Thyroid gland (tissue), 4 donors: Measurements from ENCODE around the gene TLR9. TPM values are rescaled to one million over a fixed set of nuclear protein-coding genes. Genes with fewer than 3 reads are reported as not detected.
"Not testable (repeated sequence)": the region's sequence is repeated elsewhere in the genome, so short reads cannot be mapped to it uniquely, and the experiment has no call there.

ENCODE experiments used
- DNase-seq, 2 donors: peaks; one replicate each; pipeline ENCODE4 v3.0.0-alpha.2; 2019
- H3K27ac ChIP-seq, 3 donors: fragments of 200-600 bp; sonication (generic); 1 replicate in 2 of 3; 2 replicates in 1 of 3; pipeline ENCODE4 v1.5.1; 2016 to 2019; ENCODE audit warnings: mild to moderate bottlenecking in 1 of 3, moderate library complexity in 1 of 3
- H3K27me3 ChIP-seq: fragments of 200-600 bp; sonication (generic); one replicate; pipeline ENCODE4 v1.5.1; 2019
- H3K36me3 ChIP-seq, 2 donors: fragments of 200-600 bp; sonication (generic); one replicate each; pipeline ENCODE4 v1.5.1; 2016 to 2019
- H3K4me1 ChIP-seq, 2 donors: fragments of 200-600 bp; sonication (generic); one replicate each; pipeline ENCODE4 v1.5.1; 2017 to 2019
- H3K4me3 ChIP-seq, 3 donors: fragments of 200-600 bp; sonication (generic); replicated peaks in 1 of 3; 1 replicate in 2 of 3; 2 replicates in 1 of 3; pipeline ENCODE4 v1.5.1; 2016; ENCODE audit warnings: mild to moderate bottlenecking in 1 of 3
- H3K9me3 ChIP-seq: fragments of 200-600 bp; sonication (generic); one replicate; pipeline ENCODE4 v1.5.1; 2017
- POLR2A ChIP-seq, 2 donors: fragments of 450-650 bp; IDR thresholded peaks; one replicate each; pipeline ENCODE4 v1.6.1; 2017; ENCODE audit warnings: antibody characterized with exemption in 2 of 2, mild to moderate bottlenecking in 2 of 2, moderate library complexity in 1 of 2
- WGBS, 2 donors: methylation state at CpG; one replicate each; pipeline ENCODE4 v1.1.5; 2017; 5-methylcytosine and 5-hydroxymethylcytosine counted together
- intact Hi-C: fragments of 100-400 bp; cut with DNase I; formaldehyde crosslinking; loops from one replicate; pipeline ENCODE4 v1.15.1; 2023
- total RNA-seq, 4 donors: library from RNA; depleted of rRNA; stranded (reverse); fragments of >200 nt; gene quantifications; one replicate each; pipeline ENCODE4 v1.2.3, GENCODE V29; 2016
- TF ChIP-seq, protein P1 (sequence below), 6 experiments: fragments of 200-600 bp in 3 of 6; fragments of 450-650 bp in 3 of 6; sonication (generic) in 3 of 6; IDR thresholded peaks; one replicate each; pipeline ENCODE4 v1.5.1; 2016 to 2019; ENCODE audit warnings: antibody characterized with exemption in 6 of 6, mild to moderate bottlenecking in 2 of 6, inconsistent platforms in 1 of 6, moderate library complexity in 1 of 6

TLR9 gene
- total RNA-seq, 4 donors from 2014 or later = 0.40 TPM; not detected in 3

DNA sequence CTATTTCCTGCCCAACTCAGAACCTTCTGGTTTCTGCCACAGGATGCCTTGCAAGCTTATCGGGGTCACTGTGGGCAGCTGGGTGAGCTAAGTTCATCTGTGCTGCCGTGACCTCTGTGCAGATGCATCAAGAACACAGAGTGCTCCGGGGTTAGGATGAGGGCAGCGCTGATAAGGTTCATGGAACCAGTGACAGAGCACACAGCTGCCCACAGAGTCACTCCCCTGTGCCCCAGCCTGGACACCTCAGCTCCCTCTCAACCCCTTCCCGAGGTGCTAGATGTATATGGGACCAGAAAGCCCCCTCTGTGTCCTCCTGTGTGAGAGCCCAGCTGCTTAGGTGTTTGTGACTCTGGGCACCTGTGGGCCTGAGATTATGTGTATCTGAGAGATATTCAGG is 43.2 kb downstream of the TLR9 start:
- Histone ChIP-seq H3K4me1 (peaks cover 30 to 33% of the 10 kb centered on the region in 2 donors), H3K27me3 (no peaks in the 10 kb centered on the region), H3K36me3 (no peaks in the 10 kb centered on the region), H3K9me3 (no peaks in the 10 kb centered on the region), H3K27ac (peak overlapping the region; percentile 64 to 94 (median 85)), H3K4me3 (no peak overlapping the region)
- TF ChIP-seq POLR2A (IDR thresholded peaks at IDR 0.05) = no peak
- TF ChIP-seq, protein P1, sequence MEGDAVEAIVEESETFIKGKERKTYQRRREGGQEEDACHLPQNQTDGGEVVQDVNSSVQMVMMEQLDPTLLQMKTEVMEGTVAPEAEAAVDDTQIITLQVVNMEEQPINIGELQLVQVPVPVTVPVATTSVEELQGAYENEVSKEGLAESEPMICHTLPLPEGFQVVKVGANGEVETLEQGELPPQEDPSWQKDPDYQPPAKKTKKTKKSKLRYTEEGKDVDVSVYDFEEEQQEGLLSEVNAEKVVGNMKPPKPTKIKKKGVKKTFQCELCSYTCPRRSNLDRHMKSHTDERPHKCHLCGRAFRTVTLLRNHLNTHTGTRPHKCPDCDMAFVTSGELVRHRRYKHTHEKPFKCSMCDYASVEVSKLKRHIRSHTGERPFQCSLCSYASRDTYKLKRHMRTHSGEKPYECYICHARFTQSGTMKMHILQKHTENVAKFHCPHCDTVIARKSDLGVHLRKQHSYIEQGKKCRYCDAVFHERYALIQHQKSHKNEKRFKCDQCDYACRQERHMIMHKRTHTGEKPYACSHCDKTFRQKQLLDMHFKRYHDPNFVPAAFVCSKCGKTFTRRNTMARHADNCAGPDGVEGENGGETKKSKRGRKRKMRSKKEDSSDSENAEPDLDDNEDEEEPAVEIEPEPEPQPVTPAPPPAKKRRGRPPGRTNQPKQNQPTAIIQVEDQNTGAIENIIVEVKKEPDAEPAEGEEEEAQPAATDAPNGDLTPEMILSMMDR (IDR thresholded peaks at IDR 0.05) = no peak
- intact Hi-C loops = no loop called here
- WGBS, 2 donors = 85 to 91% methylated on average over 4 to 5 of the region's 5 CpGs
- DNase-seq = peak in 1 of 2 donors; percentile 9

DNA sequence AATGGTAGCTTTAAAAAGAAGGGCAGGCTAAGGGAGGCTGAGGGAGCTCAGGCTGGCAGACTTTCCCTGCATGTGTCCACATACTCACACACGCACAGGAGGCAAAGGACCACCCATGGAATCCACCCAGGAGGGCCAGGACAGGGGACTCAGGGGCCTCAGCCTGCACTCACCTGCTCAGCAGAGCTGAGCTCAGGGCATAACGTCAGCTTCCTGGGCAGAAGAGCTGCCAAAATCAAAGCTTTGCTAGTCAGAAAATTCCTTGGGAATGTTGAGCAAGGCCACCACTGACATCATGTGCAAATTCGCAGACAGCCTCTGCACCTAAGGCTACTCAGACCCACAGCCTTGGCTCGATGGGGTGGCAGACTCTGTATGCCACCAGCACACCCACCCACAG is 43.9 kb downstream of the TLR9 start:
- TF ChIP-seq, protein P1 (IDR thresholded peaks at IDR 0.05) = no peak
- TF ChIP-seq POLR2A (IDR thresholded peaks at IDR 0.05) = peak in 1 of 2 donors; percentile 25
- Histone ChIP-seq H3K27me3 (no peaks in the 10 kb centered on the region), H3K4me1 (peaks cover 30 to 33% of the 10 kb centered on the region in 2 donors), H3K4me3 (no peak overlapping the region), H3K27ac (peak overlapping the region; percentile 64 to 94 (median 85)), H3K36me3 (no peaks in the 10 kb centered on the region), H3K9me3 (no peaks in the 10 kb centered on the region)
- intact Hi-C loops = no loop called here
- 28 to 34% methylated on average over 3 to 4 of the region's 4 CpGs for WGBS, 2 donors
- peak; percentile 82 to 87 for DNase-seq

GRCh38 chr3:52178537-52178936 is 46.9 kb downstream of the TLR9 start:
- no peak for DNase-seq
- Histone ChIP-seq H3K4me1 (peaks cover 20 to 23% of the 10 kb centered on the region in 2 donors), H3K4me3 (no peak overlapping the region), H3K27ac (no peak overlapping the region), H3K36me3 (no peaks in the 10 kb centered on the region), H3K27me3 (no peaks in the 10 kb centered on the region), H3K9me3 (no peaks in the 10 kb centered on the region)
- TF ChIP-seq, protein P1 (IDR thresholded peaks at IDR 0.05) = no peak
- no peak for TF ChIP-seq POLR2A (IDR thresholded peaks at IDR 0.05)
- WGBS, 2 donors = 80% methylated on average over 1 of the region's 1 CpG
- intact Hi-C loops = no loop called here

DNA sequence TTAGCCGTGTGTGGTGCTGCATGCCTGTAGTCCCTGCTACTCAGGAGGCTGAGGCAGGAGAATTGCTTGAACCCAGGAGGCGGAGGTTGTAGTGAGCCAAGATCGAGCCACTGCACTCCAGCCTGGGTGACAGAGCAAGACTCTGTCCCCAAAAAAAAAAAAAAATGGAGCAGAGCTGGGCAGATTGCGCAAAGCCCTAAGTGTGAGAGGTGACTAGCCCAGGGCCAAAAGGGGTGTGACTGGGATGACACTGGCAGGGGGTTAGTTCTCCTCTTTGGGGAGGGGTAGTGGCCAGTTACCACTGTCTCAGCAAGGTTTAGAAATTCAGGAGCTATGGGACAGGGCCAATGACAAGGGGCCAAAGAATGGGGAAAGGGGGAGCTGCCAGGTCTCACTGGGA is 47.3 kb downstream of the TLR9 start:
- intact Hi-C loops, DNase-seq, H3K27me3 ChIP-seq, H3K9me3 ChIP-seq, H3K36me3 ChIP-seq, H3K27ac ChIP-seq, H3K4me3 ChIP-seq: not testable (repeated sequence)
- peaks cover 16 to 19% of the 10 kb centered on the region in 2 donors for H3K4me1 ChIP-seq
- 91 to 97% methylated on average over 4 of the region's 4 CpGs for WGBS, 2 donors

GRCh38 chr3:52177701-52178042 is 47.8 kb downstream of the TLR9 start:
- intact Hi-C loops = no loop called here
- WGBS, 2 donors = 57 to 88% methylated on average over 5 of the region's 5 CpGs
- Histone ChIP-seq H3K9me3 (no peaks in the 10 kb centered on the region), H3K4me3 (no peak overlapping the region), H3K4me1 (peaks cover 13 to 14% of the 10 kb centered on the region in 2 donors), H3K27me3 (no peaks in the 10 kb centered on the region), H3K36me3 (no peaks in the 10 kb centered on the region), H3K27ac (peak overlapping the region in 1 of 3 donors; percentile 26)
- DNase-seq = peak; percentile 12 to 61
- no peak for TF ChIP-seq POLR2A (IDR thresholded peaks at IDR 0.05)
- TF ChIP-seq, protein P1 (IDR thresholded peaks at IDR 0.05) = no peak
